PC-9 (cell line): ENCODE results near the gene CDR2L. TPM values are rescaled to one million over a fixed set of nuclear protein-coding genes. Genes with fewer than 3 reads are reported as not detected.

Experiments
- BruUV-seq: library from RNA; stranded (reverse); fragments of 400-500 nt; replicated peaks from 2 replicates; lab custom pipeline; 2021; lab: Mats Ljungman, UMichigan
- CTCF ChIA-PET: fragments of 300-600 bp; sonication (Branson Sonifier 250); formaldehyde crosslinking; loops from one replicate; lab custom pipeline; 2022; ENCODE audit warnings: antibody characterized with exemption; lab: Charles Lee
- POLR2A ChIA-PET: fragments of 300-600 bp; sonication (Branson Sonifier 250); formaldehyde crosslinking; loops from one replicate; lab custom pipeline; 2022; ENCODE audit warnings: antibody characterized with exemption; ENCODE audit not compliant: unreplicated experiment; lab: Charles Lee
- DNase-seq, 2 experiments: peaks; one replicate each; pipeline versions ENCODE4 v3.0.0 to v3.0.0-alpha.2; 2015 to 2022; ENCODE audit warnings: mixed read lengths in 1 of 2
- H2AFZ ChIP-seq: fragments of 200-600 bp; sonication (generic); 2 replicates; pipeline ENCODE4 v1.8.1; 2017; ENCODE audit warnings: antibody characterized with exemption
- H3F3A ChIP-seq: fragments of 200-600 bp; sonication (generic); 2 replicates; pipeline ENCODE4 v1.8.1; 2017; ENCODE audit warnings: antibody characterized with exemption, mild to moderate bottlenecking, low read depth; ENCODE audit not compliant: insufficient read depth
- H3K27ac ChIP-seq: fragments of 200-600 bp; sonication (generic); 2 replicates; pipeline ENCODE4 v1.6.1; 2016; ENCODE audit warnings: mixed run types
- H3K27me3 ChIP-seq: fragments of 200-600 bp; sonication (generic); 2 replicates; pipeline ENCODE4 v1.6.1; 2016; ENCODE audit warnings: low read depth, mixed run types; ENCODE audit not compliant: insufficient read depth
- H3K36me3 ChIP-seq: fragments of 200-600 bp; sonication (generic); 2 replicates; pipeline ENCODE4 v1.6.1; 2016; ENCODE audit warnings: low read depth, mixed run types
- H3K4me1 ChIP-seq: fragments of 200-600 bp; sonication (generic); replicated peaks from 2 replicates; pipeline ENCODE4 v1.6.1; 2016; ENCODE audit warnings: mixed run types; ENCODE audit not compliant: insufficient read depth
- H3K4me2 ChIP-seq: fragments of 200-600 bp; sonication (generic); 2 replicates; pipeline ENCODE4 v1.6.1; 2017; ENCODE audit warnings: mixed run types
- H3K4me3 ChIP-seq: fragments of 200-600 bp; sonication (generic); 2 replicates; pipeline ENCODE4 v1.6.1; 2016; ENCODE audit warnings: mixed run types
- H3K79me2 ChIP-seq: fragments of 200-600 bp; sonication (generic); 2 replicates; pipeline ENCODE4 v1.6.1; 2017; ENCODE audit warnings: low read depth, mixed run types
- H3K9me2 ChIP-seq: fragments of 200-600 bp; sonication (generic); 2 replicates; pipeline ENCODE4 v1.8.1; 2017; ENCODE audit warnings: mild to moderate bottlenecking; ENCODE audit not compliant: insufficient read depth
- H3K9me3 ChIP-seq: fragments of 200-600 bp; sonication (generic); 2 replicates; pipeline ENCODE4 v1.8.1; 2016; ENCODE audit warnings: low read depth; ENCODE audit not compliant: insufficient read depth
- H4K20me1 ChIP-seq: fragments of 200-600 bp; sonication (generic); 2 replicates; pipeline ENCODE4 v1.8.1; 2017; ENCODE audit not compliant: insufficient read depth
- EZH2 ChIP-seq: fragments of 200-600 bp; sonication (generic); IDR thresholded peaks from 2 replicates; pipeline ENCODE4 v1.8.0; 2017; ENCODE audit warnings: antibody characterized with exemption, low read depth
- intact Hi-C: fragments of 100-400 bp; cut with micrococcal nuclease; formaldehyde crosslinking; loops from one replicate; pipeline ENCODE4 v1.10.0; 2022; ENCODE audit not compliant: unreplicated experiment
- total RNA-seq: library from RNA; stranded (reverse); gene quantifications from 2 replicates; pipeline ENCODE4 v1.2.3, GENCODE V29; 2021
- TF ChIP-seq, protein P1 (sequence below): fragments of 200-600 bp; sonication (generic); conservative IDR thresholded peaks from 2 replicates; pipeline ENCODE4 v1.6.1; 2017; ENCODE audit warnings: mixed run types, antibody characterized with exemption, mild to moderate bottlenecking, moderate library complexity

CDR2L gene
- total RNA-seq, 1 experiment from 2014 or later = 15.1 TPM

- Histone ChIP-seq H3K27ac (no peak overlapping the region), H4K20me1 (no peaks in the 10 kb centered on the region), H3F3A (peaks cover 12% of the 10 kb centered on the region; the same call in 1 of the 2 replicates), H3K36me3 (0 out of 2 replicates have a peak, but pooled peaks cover 4% of the 10 kb centered on the region), H3K9me3 (no peaks in the 10 kb centered on the region), H3K9me2 (no peaks in the 10 kb centered on the region), H3K4me3 (no peak overlapping the region), H2AFZ (no peak overlapping the region), H3K27me3 (no peaks in the 10 kb centered on the region), H3K79me2 (no peaks in the 10 kb centered on the region), H3K4me1 (no peaks in the 10 kb centered on the region), H3K4me2 (no peak overlapping the region)
- intact Hi-C loops = loop anchor here (1.0 to 10.0 kb wide), 4 partner anchors 35 to 581 kb away; partner anchors contain the start of genes FDXR, NAT9 and USH1G
- DNase-seq = peak in 1 of 2 experiments; percentile 73
- ChIA-PET POLR2A (interaction anchor here (0.5 kb wide), 1 partner anchor 85 kb away, joined by 4 read pairs; the partner anchor contains the start of gene FDXR), CTCF (interaction anchor here (0.5 to 0.9 kb wide), 4 partner anchors 118 to 653 kb away, joined by 3 to 6 read pairs (median 3); no protein-coding TSS in a partner anchor)
- TF ChIP-seq, protein P1, sequence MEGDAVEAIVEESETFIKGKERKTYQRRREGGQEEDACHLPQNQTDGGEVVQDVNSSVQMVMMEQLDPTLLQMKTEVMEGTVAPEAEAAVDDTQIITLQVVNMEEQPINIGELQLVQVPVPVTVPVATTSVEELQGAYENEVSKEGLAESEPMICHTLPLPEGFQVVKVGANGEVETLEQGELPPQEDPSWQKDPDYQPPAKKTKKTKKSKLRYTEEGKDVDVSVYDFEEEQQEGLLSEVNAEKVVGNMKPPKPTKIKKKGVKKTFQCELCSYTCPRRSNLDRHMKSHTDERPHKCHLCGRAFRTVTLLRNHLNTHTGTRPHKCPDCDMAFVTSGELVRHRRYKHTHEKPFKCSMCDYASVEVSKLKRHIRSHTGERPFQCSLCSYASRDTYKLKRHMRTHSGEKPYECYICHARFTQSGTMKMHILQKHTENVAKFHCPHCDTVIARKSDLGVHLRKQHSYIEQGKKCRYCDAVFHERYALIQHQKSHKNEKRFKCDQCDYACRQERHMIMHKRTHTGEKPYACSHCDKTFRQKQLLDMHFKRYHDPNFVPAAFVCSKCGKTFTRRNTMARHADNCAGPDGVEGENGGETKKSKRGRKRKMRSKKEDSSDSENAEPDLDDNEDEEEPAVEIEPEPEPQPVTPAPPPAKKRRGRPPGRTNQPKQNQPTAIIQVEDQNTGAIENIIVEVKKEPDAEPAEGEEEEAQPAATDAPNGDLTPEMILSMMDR = peak; percentile 97
- no peak for TF ChIP-seq EZH2
- BruUV-seq = no TSS peak
Measured at GRCh38 chr17:74957935-74958740, 29.3 kb upstream of the CDR2L start.

DNA sequence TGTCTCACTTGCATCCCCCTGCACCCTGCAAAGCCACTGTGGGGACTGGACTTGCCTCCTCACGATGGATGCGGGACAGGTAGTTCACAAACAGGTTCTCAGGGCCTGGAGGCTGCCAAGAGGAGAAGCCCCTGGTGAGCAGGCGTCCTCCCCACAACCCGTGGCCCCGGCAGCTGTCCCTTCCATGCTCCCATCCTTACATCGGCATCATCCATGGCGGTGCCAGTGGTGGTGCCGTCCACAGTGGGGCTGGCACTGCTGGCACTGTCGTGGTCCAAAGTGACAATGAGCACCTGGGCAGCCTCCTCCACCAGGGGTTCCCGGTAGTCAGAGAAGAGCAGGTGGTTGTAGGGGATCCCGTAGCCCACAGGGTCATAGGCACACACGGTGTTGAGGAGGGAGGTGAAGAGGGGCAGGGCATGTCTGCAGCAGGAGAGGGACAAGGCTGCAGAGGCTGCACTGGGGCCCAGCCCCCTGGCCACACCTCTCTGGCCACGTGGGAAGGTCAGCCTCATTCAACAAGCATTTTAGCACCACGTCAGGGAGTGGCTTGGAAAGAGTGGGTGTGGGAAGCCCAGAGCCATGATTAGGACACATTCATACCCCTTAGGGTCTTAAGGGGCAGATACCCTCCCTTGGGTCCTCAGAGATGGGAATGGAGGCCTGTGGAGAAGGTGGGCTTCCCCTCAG, 27.5 kb upstream of the CDR2L start:
- no peak for TF ChIP-seq EZH2
- TF ChIP-seq, protein P1 = no peak
- Histone ChIP-seq H4K20me1 (no peaks in the 10 kb centered on the region), H3K36me3 (0 out of 2 replicates have a peak, but pooled peaks cover 2% of the 10 kb centered on the region), H3K79me2 (no peaks in the 10 kb centered on the region), H3F3A (peaks cover 12% of the 10 kb centered on the region; the same call in 1 of the 2 replicates), H3K27me3 (no peaks in the 10 kb centered on the region), H3K4me1 (no peaks in the 10 kb centered on the region), H3K9me2 (no peaks in the 10 kb centered on the region), H3K27ac (no peak overlapping the region), H3K4me3 (no peak overlapping the region), H3K9me3 (no peaks in the 10 kb centered on the region), H3K4me2 (no peak overlapping the region), H2AFZ (no peak overlapping the region)
- peak in 1 of 2 experiments; percentile 18 for DNase-seq
- BruUV-seq = no TSS peak
- ChIA-PET CTCF (interaction anchor here (0.9 to 2.3 kb wide), 9 partner anchors 12 to 303 kb away, joined by 3 to 21 read pairs (median 7); partner anchors contain the start of genes ARMC7, FDXR, HID1 and MRPL58), POLR2A (interaction anchor here (1.2 kb wide), 1 partner anchor 87 kb away, joined by 8 read pairs; the partner anchor contains the start of gene FDXR)
- intact Hi-C loops = loop anchor here (1.0 to 10.0 kb wide), 8 partner anchors 53 to 583 kb away; partner anchors contain the start of genes ATP5PD, FDXR, KCTD2 and MRPL58
